Ascending aorta (tissue), 2 donors: ENCODE measurements around the gene NECAB3. TPM values are rescaled to one million over a fixed set of nuclear protein-coding genes. Genes with fewer than 3 reads are reported as not detected.

Experiments used
- DNase-seq, 2 donors: peaks; one replicate each; pipeline ENCODE4 v3.0.0-alpha.2; 2019; ENCODE audit warnings: low spot score in 2 of 2
- H3K27ac ChIP-seq, 2 donors: fragments of 200-600 bp; sonication (generic); one replicate each; pipeline ENCODE4 v1.5.1; 2016 to 2017; ENCODE audit warnings: mild to moderate bottlenecking in 1 of 2
- H3K27me3 ChIP-seq: fragments of 200-600 bp; sonication (generic); one replicate; pipeline ENCODE4 v1.5.1; 2017
- H3K36me3 ChIP-seq, 2 donors: fragments of 200-600 bp; sonication (generic); one replicate each; pipeline ENCODE4 v1.5.1; 2016
- H3K4me1 ChIP-seq, 2 donors: fragments of 200-600 bp; sonication (generic); one replicate each; pipeline ENCODE4 v1.5.1; 2016 to 2017; ENCODE audit warnings: mild to moderate bottlenecking in 1 of 2
- H3K4me3 ChIP-seq, 2 donors: fragments of 200-600 bp; sonication (generic); one replicate each; pipeline ENCODE4 v1.5.1; 2016 to 2017; ENCODE audit warnings: mild to moderate bottlenecking in 1 of 2
- H3K9me3 ChIP-seq, 2 donors: fragments of 200-600 bp; sonication (generic); one replicate each; pipeline ENCODE4 v1.5.1; 2016
- CTCF ChIP-seq, 3 experiments: fragments of 200-600 bp in 2 of 3; fragments of 450-650 bp in 1 of 3; sonication (generic) in 2 of 3; IDR thresholded peaks; one replicate each; pipeline ENCODE4 v1.5.1; 2016 to 2019; ENCODE audit warnings: antibody characterized with exemption in 3 of 3, mild to moderate bottlenecking in 1 of 3, moderate library complexity in 1 of 3
- intact Hi-C: fragments of 100-400 bp; cut with DNase I; formaldehyde crosslinking; loops from one replicate; pipeline ENCODE4 v1.15.1; 2023
- total RNA-seq: library from RNA; depleted of rRNA; stranded (reverse); fragments of >200 nt; gene quantifications from one replicate; pipeline ENCODE4 v1.1.0, GENCODE V29; 2016

Gene NECAB3
- total RNA-seq, 1 donor from 2014 or later = 21.3 TPM

- Histone ChIP-seq H3K27ac (no peak overlapping the region), H3K9me3 (no peaks in the 10 kb centered on the region), H3K4me1 (no peaks in the 10 kb centered on the region), H3K27me3 (no peaks in the 10 kb centered on the region), H3K36me3 (peaks cover 53 to 62% of the 10 kb centered on the region in 2 donors), H3K4me3 (no peak overlapping the region)
- DNase-seq = no peak
- intact Hi-C loops = no loop called here
- no peak for TF ChIP-seq CTCF (IDR thresholded peaks at IDR 0.05)
Observed at GRCh38 chr20:33629979-33630378, 44.2 kb downstream of the NECAB3 start.

DNA sequence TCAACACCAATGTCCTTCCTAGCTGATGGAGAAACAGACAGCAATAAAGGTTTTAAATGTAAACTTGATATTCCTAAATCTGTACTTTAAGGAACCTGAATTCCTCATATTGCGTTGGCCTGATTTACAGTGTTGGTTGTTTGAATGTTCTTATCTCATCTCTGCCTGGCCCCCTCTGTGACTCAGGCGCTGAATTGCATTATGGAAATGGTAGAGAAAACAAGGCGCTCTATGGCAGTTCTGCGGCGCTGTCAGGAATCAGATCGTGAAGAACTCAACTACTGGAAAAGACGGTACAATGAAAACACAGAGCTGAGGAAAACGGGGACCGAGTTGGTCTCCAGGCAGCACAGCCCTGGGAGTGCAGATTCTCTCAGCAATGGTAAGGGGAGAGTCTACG is 44.7 kb downstream of the NECAB3 start:
- Histone ChIP-seq H3K36me3 (peaks cover 57 to 67% of the 10 kb centered on the region in 2 donors), H3K27me3 (no peaks in the 10 kb centered on the region), H3K4me3 (no peak overlapping the region), H3K9me3 (no peaks in the 10 kb centered on the region), H3K27ac (no peak overlapping the region), H3K4me1 (no peaks in the 10 kb centered on the region)
- intact Hi-C loops = no loop called here
- no peak for TF ChIP-seq CTCF (IDR thresholded peaks at IDR 0.05)
- no peak for DNase-seq

DNA sequence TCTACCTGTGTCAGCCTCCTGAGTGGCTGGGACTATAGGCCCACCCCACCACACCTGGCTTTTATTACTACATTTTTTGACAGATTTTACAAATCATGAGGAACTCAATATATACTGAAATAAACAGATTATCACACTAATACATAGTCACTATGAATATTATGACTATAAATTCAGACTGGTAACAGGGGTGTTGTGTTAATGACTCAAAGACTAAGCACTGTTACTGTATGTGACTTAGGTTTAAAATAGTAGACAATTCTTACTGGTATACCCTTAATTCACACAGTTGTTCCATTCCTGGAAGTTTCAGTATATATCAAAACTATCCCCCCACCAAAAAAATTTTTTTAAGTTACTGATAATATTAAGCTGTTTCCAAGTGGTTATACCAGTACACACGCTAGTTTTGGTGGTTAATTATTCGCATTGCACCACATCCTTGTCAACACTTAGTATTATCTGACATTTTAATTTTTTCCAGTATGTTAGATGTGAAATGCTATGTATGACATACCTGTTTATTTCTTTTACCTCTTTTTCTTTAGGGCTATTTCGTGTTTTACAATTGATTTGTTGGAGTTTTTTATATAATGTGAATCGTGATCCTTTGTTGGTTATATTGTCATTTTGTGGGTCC is 46.5 kb downstream of the NECAB3 start:
- Histone ChIP-seq H3K27me3 (no peaks in the 10 kb centered on the region), H3K4me3 (no peak overlapping the region), H3K9me3 (no peaks in the 10 kb centered on the region), H3K4me1 (no peaks in the 10 kb centered on the region), H3K27ac (no peak overlapping the region), H3K36me3 (peaks cover 56 to 78% of the 10 kb centered on the region in 2 donors)
- intact Hi-C loops = no loop called here
- TF ChIP-seq CTCF (IDR thresholded peaks at IDR 0.05) = no peak
- no peak for DNase-seq

DNA sequence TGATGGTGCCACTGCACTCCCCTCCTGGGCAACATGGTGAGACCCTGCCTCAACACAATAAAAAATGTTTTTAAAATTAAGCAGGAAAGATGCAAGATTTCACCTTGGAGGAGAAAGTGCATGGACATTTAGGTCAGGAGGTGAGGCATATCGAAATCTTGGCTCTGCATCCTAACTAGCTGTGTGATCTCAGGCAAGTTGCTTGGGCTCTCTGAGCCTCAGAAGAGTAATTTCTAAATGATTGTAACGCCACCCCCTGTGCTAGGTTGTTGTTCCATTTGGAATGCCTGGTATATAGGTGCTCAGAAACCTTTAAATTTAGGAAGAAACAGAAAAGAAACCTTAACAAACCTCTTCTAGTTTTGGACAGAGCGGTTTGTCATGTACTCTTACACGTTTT is 48.0 kb downstream of the NECAB3 start:
- H3K27me3 ChIP-seq = no peaks in the 10 kb centered on the region

DNA sequence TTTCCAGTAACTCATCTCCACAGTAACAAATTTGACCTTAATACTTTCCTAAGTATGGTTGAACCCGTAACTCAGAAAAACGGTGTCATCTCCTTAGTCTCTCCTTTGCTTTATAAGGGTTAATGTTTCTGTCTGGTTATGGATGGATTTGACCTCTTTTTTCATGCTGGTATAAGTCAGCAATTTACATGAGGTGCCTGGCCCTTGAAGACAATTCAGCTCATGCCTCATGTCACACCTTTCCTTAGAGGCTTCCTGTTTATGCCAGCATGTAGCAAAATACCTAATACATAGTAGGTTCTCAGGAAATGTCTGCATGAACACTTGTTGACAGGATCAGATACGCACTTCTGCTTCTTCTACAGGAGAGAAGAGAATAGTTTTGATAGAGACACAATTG is 49.8 kb downstream of the NECAB3 start:
- peaks cover 37 to 63% of the 10 kb centered on the region in 2 donors for H3K36me3 ChIP-seq
- no peak for DNase-seq
- H3K27ac ChIP-seq = no peak overlapping the region
- intact Hi-C loops = no loop called here
- TF ChIP-seq CTCF (IDR thresholded peaks at IDR 0.05) = no peak
- no peaks in the 10 kb centered on the region for H3K9me3 ChIP-seq
- no peak overlapping the region for H3K4me3 ChIP-seq
- no peaks in the 10 kb centered on the region for H3K4me1 ChIP-seq
- no peaks in the 10 kb centered on the region for H3K27me3 ChIP-seq

More for the DNA sequence above, 48.0 kb downstream of the NECAB3 start:
- intact Hi-C loops = no loop called here
- DNase-seq = no peak
- Histone ChIP-seq H3K36me3 (peaks cover 48 to 78% of the 10 kb centered on the region in 2 donors), H3K4me3 (no peak overlapping the region), H3K9me3 (no peaks in the 10 kb centered on the region), H3K27ac (no peak overlapping the region), H3K4me1 (no peaks in the 10 kb centered on the region)
- TF ChIP-seq CTCF (IDR thresholded peaks at IDR 0.05) = no peak
